ENCODE measurements around the gene GPR150.

GPR150 gene

DNA sequence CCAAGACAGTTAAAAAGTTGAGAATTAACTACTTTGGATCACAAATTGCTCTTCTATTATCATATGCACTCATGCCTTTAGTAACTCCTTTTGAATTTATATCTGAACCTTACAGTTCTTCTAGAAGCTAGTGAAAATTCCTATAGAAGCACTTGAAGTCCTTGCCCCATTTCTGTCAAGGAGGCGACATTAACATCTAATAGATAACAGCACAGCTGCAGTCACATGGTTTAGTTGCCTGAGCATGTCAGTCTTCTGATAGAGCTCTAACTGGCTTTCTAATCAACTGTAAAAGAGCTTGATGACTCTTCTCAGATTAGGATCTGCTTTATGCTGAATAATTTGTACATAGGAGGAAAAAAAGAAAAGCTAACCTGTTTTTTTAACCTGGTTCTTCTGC, 35.7 kb downstream of the GPR150 start:
- DNase-seq = no peak

DNA sequence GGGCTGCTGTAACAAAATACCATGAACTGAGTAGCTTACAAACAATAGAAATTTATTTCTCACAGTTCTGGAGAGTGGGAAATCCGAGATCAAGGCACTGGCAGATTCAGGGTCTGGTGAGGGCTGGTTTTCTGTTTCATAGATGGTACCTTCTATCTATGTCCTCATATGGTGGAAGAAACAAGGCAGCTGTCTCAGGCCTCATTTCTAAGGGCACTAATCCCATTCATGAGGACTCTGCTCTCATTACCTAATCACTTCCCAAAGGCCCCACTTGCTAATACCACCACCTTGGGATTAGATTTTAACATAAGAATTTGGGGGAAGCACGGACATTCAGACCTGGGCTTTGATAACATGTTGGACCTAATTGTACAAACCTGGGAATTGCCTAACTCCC, 40.2 kb downstream of the GPR150 start:
- DNase-seq = no peak

DNA sequence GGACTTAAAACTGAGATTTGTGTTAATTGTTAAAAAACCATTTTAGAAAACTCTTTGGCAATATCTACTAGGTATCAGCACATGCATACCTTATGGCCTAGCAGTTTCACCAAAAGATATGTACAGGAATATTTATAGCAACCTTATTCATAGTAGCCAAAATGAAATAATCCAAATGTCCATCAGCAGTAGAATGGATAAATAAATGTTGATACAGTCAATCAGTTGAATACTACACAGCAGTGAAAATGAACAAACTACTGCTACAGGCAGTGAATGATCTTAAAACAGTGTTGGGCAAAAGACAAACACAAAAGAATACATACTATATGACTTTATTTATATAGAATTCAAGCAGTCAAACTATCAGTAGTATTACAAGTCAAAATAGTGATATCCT, 43.1 kb downstream of the GPR150 start:
- DNase-seq = no peak

DNA sequence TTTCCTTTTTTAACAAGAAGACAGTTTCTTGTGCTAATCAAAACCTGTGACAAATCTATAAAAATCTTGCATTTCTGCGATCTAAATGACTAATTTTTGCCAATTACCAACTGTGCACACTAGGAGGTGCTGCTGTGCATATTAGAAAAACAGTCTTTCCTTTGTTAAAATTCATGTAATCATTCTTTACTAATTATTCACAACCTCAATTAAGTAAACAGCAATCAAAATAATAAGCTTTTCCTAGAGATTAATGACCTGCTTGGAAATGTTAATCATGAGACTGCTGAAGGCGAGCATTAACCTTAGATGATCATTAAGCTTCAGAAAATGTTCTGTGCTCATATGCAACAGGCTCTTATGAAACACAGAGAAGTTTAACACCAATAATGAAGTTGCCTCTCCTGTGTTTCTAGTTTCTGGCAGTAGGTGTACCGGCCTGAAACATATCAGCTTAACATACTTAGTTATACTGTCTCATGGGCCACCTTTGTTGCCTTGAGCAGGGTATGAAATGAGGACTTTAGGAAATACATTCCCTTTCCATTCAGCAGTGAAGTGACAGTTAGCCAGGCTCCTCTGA, 44.4 kb downstream of the GPR150 start:
- DNase-seq = peak; percentile 38

DNA sequence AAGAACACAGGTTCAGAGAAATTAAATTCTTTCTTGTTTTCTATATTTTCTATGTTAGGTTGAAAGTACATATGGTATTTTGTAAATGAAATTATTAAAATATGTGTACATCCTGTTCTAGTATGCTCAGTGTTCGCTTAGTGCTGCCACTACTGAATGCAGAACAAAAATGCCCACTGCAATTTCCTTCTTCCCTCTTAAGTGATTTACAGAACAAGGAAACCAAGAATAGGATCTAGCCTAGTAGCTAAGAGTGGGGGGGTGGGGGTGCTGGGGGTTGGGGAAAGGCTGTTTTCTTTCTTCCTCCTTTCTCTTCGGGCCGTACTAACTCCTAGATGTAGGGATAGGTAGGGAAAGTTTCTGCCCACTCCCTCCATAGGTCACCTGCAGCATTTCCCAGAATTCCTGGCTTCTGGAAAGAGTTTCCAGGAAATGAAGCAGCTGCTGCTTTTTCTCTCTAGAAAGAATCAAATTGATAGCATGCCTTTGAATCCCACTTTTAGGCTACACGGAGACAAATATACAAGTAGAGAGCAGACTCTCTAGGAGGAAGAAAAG, 47.3 kb downstream of the GPR150 start:
- no peak for DNase-seq

DNA sequence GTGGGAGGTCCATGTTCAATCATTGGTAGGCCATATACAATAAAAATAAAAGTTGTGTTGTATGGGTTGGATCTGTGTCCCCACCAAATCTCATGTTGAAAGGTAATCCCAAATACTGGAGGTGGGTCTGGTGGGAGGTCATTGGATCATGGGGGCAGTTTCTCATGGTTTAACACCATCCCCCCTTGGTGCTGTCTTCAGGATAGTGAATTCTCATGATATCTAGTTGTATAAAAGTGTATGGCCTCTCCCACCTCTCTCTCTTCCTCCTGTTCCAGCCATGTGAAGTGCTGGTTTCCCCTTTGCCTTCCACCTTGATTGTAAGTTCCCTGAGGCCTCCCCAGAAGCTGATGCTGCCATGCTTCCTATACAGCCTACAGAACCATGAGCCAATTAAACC, 47.8 kb downstream of the GPR150 start:
- DNase-seq = no peak

DNA sequence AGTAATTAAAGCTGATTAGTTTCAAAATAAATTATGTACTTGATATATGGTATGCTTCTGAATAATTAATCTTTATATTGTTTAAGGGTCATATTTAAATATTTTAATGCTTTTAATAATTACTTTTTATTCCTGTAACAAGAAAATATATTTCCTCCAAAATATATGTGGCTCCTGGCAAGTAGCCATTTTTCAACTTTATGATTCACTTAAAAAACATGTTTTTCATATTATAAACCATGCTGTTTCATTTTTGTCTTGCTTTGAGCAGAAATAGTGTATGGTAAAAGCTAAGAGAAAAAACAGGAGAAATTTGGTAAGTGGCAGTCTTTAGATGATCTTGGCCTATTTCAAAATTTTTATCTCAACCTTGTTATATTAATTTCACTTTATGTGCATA, 48.3 kb downstream of the GPR150 start:
- DNase-seq = no peak

DNA sequence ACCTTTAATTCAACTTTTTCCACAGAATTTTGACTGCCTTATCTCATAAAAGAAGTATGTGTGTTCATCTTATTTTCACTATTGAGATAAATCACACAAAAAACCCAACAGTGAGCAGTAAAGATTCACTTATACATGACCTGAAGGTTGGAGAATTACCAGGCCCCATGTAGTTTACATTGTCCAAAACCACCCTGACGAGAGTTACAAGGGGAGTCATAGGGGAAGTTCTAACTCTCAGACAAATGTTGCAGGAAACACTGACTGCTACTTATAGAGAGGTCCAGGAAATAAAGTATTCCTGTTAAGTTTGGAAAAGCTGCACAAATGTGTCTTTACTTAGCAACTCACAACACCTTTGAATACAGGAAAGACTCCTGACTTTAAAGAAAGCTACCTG, 48.8 kb downstream of the GPR150 start:
- DNase-seq = no peak

DNA sequence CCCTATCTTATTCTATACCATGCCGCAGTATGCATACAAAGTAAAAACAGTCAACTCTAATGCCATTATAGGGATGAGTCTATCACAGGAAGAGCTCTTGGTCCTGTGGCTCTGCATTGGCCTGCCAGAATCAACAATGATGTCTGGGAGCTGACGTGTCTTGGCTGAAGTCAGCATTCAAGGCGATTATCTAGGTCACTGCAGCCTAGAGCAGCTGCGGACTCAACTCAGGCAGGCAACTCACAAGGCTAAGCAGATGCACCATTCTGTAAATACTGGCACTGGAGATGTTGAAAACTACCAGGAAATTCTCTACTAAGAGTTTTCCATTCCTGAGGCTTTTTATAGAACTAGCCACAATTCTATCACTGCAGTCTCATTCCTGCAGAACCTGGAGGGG, 49.7 kb downstream of the GPR150 start:
- DNase-seq = peak; percentile 67

DNA sequence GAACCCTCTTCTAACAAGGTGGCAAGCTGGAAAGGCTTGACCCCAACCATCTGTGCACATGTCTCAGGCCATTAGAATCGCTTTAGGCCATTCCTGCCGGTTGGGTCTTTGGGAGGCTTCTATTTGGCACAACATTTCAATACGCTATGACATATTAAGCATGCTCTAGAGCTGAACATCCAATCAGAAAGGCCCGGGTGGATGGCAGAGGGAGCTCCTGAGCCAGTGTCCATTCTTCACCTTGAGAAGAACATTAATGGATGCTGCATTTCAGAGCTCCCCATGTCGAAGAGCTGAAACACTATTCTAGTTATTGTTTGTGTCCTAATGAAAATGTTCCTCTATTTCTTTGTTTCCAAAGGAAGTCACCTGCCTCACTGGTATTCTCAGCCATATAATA, 50.1 kb downstream of the GPR150 start:
- no peak for DNase-seq

DNA sequence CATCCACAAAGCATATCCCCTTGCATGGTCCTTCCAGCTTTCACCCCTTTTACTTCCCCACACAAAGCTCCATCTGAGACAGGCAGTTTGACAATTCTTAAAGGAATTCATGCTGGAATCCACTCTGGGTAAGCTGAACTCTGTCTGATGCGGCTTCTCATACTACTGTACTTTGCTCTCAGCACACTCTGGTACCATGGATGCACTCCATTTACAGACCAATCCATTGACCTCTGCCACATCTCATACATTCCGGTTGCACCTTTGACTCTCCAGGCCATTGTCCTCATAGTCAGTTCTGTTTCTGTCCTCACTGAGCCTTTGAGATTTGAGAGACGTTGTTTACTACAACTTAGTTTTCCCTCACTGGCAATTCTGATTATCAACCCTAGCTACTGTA, 50.7 kb downstream of the GPR150 start:
- DNase-seq = no peak

Measured in kidney glomerular epithelial cell (primary cell).